RWPE2 (cell line): ENCODE results near the gene MYL5.
"Not testable (repeated sequence)": the region's sequence is repeated elsewhere in the genome, so short reads cannot be mapped to it uniquely, and the experiment has no call there.

Experiments
- ATAC-seq: fragments of 200-7000 bp; cut with Tn5 transposase; 3 replicates; pipeline ENCODE4 v1.9.1; 2021; ENCODE audit warnings: low read depth
- DNase-seq: peaks from one replicate; pipeline ENCODE4 v3.0.0-alpha.2; 2020; ENCODE audit warnings: low spot score
- H3K27ac ChIP-seq: fragments of 450-650 bp; 2 replicates; pipeline ENCODE4 v1.5.1; 2017; ENCODE audit warnings: mild to moderate bottlenecking; ENCODE audit not compliant: poor library complexity, severe bottlenecking
- H3K27me3 ChIP-seq: fragments of 250-450 bp; sonication (Bioruptor Pico); 2 replicates; pipeline ENCODE4 v1.5.1; 2021; ENCODE audit warnings: mild to moderate bottlenecking, moderate library complexity; ENCODE audit not compliant: insufficient read depth, poor library complexity, severe bottlenecking
- H3K36me3 ChIP-seq: fragments of 250-450 bp; sonication (Bioruptor Pico); 2 replicates; pipeline ENCODE4 v1.5.1; 2020; ENCODE audit warnings: low read depth, mild to moderate bottlenecking, moderate library complexity
- H3K4me1 ChIP-seq: fragments of 250-450 bp; sonication (Bioruptor Pico); 2 replicates; pipeline ENCODE4 v1.5.1; 2021; ENCODE audit warnings: mild to moderate bottlenecking, moderate library complexity; ENCODE audit not compliant: insufficient read depth, poor library complexity, severe bottlenecking
- H3K4me3 ChIP-seq: fragments of 250-450 bp; sonication (Bioruptor Pico); 2 replicates; pipeline ENCODE4 v1.5.1; 2021; ENCODE audit warnings: mild to moderate bottlenecking, moderate library complexity; ENCODE audit not compliant: severe bottlenecking
- H3K9me3 ChIP-seq: fragments of 250-450 bp; sonication (Bioruptor Pico); 2 replicates; pipeline ENCODE4 v1.5.1; 2021; ENCODE audit warnings: mild to moderate bottlenecking, moderate library complexity; ENCODE audit not compliant: severe bottlenecking
- CTCF ChIP-seq: fragments of 450-650 bp; IDR thresholded peaks from one replicate; pipeline ENCODE4 v1.5.1; 2017; ENCODE audit warnings: mild to moderate bottlenecking, moderate library complexity; ENCODE audit not compliant: poor library complexity, severe bottlenecking

MYL5 gene

GRCh38 chr4:637536-638280 lies 36.6 kb upstream of the MYL5 start:
- TF ChIP-seq CTCF, result no peak
- peak; percentile 51 for DNase-seq
- H3K4me3 ChIP-seq, result no peak overlapping the region
- H3K9me3 ChIP-seq, result peaks cover 2% of the 10 kb centered on the region
- H3K27me3 ChIP-seq, result no peaks in the 10 kb centered on the region
- H3K27ac ChIP-seq, result no peak overlapping the region
- H3K36me3 ChIP-seq, result no peaks in the 10 kb centered on the region
- no peak for ATAC-seq
- no peaks in the 10 kb centered on the region for H3K4me1 ChIP-seq

GRCh38 chr4:642366-642765 lies 32.0 kb upstream of the MYL5 start:
- DNase-seq, result peak; percentile 3
- H3K4me3 ChIP-seq, H3K27ac ChIP-seq, H3K36me3 ChIP-seq, ATAC-seq, H3K9me3 ChIP-seq, H3K4me1 ChIP-seq, H3K27me3 ChIP-seq: not testable (repeated sequence)

- ATAC-seq (no peak), DNase-seq (peak; percentile 34)
- no peaks in the 10 kb centered on the region for H3K36me3 ChIP-seq
- H3K9me3 ChIP-seq, result peaks cover 2% of the 10 kb centered on the region
- no peak for TF ChIP-seq CTCF
- H3K4me3 ChIP-seq, result no peak overlapping the region
- H3K27me3 ChIP-seq, result peaks cover 7% of the 10 kb centered on the region
- no peak overlapping the region for H3K27ac ChIP-seq
- H3K4me1 ChIP-seq, result no peaks in the 10 kb centered on the region
Measured at GRCh38 chr4:646460-646859, 27.9 kb upstream of the MYL5 start.

- ATAC-seq, result no peak
- peak; percentile 48 for DNase-seq
- Histone ChIP-seq H3K9me3 (no peaks in the 10 kb centered on the region), H3K4me1 (no peaks in the 10 kb centered on the region), H3K27me3 (peaks cover 7% of the 10 kb centered on the region), H3K36me3 (no peaks in the 10 kb centered on the region), H3K4me3 (no peak overlapping the region), H3K27ac (no peak overlapping the region)
- TF ChIP-seq CTCF, result no peak
Measured at GRCh38 chr4:647481-647880, 26.9 kb upstream of the MYL5 start.

- DNase-seq (peak; percentile 51), ATAC-seq (no peak)
- Histone ChIP-seq H3K4me3 (no peak overlapping the region), H3K27me3 (peaks cover 7% of the 10 kb centered on the region), H3K4me1 (no peaks in the 10 kb centered on the region), H3K27ac (no peak overlapping the region), H3K9me3 (no peaks in the 10 kb centered on the region), H3K36me3 (no peaks in the 10 kb centered on the region)
- TF ChIP-seq CTCF, result no peak
Measured at GRCh38 chr4:648579-649292, 25.6 kb upstream of the MYL5 start.
